NCI-H510A treated with DMSO at 0.1 percent for 48 hours (cell line): ENCODE measurements around the gene SLC2A9.

ENCODE experiments used
- DNase-seq: peaks from one replicate; lab custom pipeline; 2025; lab: John Stamatoyannopoulos, UW

SLC2A9 gene

DNA sequence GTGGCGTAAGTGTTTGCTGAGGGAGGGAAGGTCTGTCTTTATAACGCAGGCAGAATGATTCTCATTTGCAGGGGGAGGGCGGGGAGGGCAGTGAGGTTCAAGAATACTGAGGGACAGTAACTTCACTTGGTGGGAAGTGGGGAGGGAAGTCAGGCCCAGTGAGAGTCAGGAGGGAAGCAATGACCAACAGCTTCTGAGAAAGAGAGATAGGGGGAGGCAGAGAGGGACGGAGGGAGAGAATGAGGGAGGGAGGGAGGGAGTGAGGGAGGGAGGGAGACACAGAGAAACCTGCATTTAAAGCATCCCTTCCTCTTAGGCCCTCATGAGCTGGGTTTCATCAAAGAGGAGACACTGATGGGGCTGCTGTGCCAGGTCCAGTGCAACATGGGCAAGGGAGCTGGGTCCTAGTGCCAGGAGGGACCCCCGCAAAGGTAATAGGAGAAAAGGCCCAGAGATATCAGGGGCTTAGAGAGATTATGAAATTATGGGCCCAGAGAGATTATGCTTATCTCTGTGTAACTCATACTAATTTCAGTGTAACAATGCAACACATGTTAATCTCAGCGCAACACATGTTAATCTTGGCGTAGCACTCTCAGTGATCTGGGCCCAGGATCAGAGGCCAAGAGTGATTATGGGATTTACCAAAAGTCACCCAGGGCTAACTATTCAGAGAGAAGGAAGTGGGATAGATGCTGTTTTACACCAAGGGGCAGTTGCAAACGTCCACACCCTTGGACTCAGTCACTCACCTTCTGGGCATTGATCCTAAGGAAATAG lies 127.8 kb downstream of the SLC2A9 start:
- no peak for DNase-seq

DNA sequence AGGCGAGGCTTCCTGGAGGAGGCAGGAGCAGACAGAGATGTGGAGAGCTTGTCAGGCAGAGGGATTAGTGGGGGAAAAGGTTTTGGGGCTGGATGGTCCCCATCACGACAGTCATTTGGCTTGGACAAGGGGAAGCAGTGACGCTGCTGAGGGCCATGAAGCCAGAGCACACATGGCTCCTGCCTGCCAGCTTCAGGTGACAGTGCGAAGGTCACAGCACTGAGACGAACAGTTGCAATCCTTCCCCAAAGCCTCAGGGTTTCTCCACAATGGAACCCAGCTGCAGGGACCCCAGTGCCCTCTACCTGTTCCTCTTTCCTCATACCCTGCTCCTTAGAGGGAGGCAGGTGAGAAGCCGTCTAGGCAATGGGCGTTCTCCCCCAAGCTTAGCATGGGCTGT lies 129.6 kb downstream of the SLC2A9 start:
- no peak for DNase-seq

DNA sequence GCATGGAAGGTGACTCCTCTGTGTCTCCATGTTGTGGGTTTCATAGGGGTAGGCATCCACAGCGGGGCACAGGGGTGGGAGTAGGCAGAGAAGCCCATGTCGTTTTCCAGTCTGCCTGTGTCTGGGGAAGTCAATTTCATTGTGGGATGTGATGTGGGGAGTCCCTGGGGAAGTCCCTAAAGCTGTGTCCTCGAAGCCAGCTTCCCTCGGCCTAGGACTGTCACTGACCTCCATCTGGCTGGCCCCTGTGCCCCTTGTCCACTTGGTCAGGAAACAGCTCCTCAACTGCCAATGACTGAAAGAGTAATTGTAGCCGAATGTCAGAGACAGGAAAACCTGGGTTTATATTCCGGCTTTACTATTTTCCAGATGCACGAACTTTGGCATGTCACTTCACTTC lies 130.2 kb downstream of the SLC2A9 start:
- DNase-seq = no peak

DNA sequence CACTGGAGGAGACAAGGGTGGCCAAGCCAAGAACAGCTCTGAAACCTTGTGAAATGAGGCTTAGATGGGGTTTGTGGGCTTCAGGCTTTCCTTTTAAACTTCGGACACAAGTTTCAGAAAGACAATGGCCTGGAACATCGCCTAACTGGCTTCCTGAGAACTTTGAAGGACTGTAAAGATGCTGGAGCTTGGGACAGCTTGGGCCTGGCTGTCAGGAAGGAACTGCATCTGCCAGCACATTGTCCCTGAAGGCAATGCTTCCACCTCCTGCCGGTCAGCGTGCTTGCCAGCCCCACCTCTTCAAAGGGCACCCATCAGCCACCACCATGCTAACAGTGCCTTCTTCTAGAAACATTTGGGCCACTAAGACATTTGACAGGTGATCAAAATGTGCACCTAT lies 132.0 kb downstream of the SLC2A9 start:
- no peak for DNase-seq

DNA sequence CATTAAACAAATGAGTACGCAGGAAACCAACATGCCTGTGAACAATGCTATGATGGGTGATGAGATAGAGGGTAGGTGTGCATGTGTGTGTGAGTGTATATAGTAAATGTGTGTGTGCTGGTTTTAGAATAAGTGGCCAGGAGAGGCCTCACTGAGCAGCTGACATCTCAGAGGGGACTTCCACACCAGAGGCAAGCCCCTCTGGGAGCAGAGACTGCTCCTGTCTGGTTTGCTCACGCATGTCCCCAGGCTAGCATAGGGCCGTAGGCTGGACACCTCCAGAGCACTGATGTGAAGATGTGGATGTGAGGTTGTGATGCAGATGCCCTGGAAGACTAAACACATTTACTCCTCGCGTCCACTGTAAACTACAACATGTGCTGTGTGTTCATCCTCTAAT lies 135.3 kb downstream of the SLC2A9 start:
- no peak for DNase-seq

DNA sequence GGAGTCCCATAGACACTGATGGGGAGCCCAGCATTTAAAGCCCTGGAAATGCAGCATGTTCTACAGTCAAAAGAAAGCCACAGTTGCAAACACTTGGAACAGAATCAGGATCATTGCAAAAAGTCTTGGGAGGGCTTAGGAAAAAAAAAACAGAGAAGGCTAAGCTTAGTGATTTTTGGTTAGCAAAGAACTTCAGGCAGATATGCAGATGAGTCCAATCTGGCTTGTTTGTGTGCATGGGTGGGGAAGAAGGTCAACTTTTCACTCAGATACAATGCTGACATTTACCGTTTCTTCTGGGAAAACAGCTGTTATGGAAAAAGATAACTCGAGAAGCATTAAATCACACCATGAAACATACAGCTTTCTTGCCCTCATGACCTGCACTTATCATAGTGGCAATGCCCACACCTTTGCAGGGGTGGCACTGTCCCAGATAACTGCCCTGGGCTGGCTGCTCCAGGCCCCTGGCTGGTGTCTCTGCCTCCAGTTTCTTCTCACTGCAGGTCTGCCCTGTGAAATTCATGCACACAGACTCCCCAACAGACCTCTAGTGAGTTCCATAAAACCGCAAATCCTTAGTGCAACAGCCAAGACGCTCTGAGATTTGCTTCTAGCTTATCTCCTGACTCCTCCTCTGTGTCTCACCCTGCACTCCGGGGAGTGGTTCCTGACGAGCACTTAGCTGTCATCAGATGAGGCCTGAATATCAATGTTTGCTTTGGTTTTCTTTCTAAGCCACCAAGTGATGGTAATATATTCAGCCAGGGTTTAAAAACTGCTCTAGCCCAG lies 140.7 kb downstream of the SLC2A9 start:
- DNase-seq = no peak

DNA sequence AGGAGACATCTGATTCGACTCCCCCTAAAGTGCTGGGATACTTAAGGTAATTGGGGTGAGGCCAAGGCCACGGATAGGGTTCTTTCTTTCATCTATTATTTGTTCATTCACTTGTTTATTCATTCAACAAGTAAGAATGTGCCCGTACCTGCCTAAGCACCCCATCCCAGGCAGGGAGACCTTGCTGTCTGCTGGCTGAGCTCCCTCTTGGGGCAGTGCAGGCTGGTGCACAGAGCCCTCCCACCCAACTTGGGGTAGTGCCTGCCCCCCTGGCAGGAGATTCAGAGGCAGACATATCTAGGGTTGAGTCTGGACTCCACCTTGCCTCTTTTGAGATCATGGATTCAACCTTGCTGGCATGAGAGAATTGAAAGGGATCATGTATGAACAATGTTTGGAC lies 144.2 kb downstream of the SLC2A9 start:
- DNase-seq = no peak

DNA sequence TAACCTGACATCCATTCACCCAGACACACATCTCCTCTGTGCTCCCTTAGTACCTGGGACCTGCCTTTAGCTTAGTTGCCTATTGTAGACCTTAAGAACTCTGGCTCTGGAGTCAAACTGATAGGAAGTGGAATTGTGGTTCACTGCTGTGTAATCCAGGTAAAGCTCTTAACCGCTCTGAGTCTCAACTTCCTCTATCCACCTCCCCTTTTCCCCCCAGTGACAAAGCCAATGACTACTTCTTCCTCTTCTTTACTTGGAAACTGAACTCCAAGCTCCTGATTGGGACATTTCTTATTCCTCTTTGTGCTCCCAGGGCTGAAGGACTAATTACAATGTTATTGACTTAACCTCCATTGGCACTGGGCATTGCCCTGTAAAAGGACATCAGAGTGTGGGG lies 145.8 kb downstream of the SLC2A9 start:
- DNase-seq = no peak

DNA sequence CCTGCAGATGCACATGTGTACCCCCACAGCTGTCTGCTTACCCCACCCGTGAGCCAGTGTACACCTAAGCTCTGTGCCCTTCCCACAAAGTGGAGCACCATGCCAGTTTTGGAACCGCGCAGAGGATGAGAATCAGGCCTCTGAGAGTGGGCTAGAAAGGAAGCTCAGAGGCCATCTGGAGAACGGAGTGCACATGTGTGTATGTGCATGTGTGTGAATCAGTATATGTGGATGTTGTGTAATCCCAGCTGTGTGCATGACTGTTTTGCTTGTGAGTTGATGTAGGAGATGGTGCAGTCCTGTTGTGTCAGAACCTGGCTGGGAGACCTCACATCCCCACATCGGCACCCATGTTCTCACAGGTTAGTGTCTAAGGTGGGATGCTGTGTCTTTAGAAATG lies 146.9 kb downstream of the SLC2A9 start:
- no peak for DNase-seq

DNA sequence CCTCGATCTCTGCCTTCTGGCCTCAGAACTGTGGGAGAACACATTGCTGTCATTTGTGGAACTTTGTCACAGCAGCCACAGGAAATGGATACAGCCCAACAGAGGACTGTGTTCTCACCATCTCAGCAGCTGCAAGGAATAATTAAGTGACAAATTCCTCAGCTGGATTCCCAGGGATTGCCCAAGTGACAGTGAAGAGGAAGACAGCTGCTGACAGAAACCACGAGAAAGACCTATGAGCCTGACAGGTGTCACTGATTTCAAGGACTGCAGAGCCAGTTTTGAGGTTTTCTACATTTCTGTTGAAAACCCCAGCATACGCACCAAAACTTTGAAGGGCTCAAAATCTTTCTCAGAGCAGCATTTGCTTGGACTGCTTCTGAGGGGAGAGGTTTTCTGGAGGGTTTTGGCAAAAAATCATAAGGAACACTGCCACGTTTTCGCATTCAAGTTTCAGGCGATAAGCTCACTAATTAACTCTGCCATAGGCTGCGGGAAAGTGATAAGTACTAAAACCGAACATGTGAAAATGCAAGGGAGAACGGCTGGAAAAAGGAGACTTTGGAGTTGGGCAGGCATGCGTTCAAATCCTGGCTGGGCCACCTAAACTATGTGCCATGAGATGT lies 151.0 kb downstream of the SLC2A9 start:
- no peak for DNase-seq

DNA sequence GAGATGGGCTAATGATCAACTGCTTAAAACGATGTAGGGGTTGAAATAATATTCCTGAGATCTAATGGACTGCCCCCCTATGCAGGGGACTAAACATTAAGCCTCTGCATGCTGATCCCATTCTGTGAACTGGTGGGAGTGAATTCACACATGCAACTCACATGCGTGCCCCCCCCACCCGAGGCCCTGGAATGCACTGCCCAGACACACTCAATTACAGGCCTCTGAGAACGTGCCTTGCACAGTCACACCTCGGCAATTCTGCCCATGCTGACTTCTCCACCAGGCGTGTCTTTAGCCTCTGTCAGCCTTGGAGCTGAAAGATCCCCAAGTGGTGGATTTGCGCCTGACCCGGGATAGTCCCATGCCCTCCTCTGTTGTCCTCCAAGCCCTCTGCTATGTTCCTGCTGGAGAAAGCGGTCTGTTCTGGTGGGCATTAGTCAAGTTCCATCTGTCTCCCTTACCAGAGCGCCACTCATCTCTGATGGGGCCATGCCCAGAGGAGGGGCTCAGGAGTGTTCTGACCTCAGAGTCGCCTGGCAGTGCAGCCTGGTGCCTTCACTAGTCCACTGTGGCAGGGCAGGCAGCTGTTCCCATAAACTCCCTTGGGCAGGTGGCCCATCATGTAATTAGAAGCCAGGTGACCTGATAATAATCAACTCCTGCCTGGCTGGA lies 153.4 kb downstream of the SLC2A9 start:
- peak; percentile 65 for DNase-seq

DNA sequence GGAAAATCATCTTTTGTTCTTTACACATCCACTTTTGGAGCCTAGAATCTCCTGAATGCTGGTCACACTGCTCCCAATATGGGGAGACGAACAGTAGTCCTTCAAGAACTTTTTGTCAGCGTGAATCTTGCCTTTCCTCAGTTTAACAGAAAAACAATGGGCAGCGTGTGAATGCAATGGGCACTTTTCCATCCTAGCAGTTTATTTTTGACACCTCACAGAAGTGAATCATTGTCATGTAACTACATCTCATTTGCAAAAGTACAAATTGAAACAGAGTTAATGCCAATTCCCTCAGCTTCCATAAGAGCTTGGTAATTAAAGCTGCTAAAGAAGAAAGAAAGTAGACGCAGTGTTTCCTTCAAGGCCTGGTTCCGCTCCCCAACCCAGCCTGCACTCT lies 154.4 kb downstream of the SLC2A9 start:
- DNase-seq = no peak

DNA sequence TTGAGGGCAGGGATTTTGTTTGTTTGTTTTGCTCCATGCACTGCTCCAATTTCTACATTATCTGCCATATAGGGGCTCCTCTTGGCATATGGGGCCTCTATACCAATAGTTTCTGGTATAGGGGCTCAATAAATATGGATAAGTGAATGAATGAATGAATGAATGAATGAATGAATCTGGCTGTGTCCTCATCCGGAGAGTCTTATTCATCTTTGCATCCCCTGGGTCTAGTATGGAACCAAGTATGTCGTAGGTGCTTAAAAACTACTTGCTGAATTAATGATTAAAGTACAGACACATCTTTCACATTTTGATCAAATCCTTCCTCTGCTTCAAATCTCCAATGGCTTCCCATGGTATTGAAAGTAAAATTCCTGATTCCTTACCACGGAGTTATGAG lies 159.7 kb downstream of the SLC2A9 start:
- DNase-seq = no peak

DNA sequence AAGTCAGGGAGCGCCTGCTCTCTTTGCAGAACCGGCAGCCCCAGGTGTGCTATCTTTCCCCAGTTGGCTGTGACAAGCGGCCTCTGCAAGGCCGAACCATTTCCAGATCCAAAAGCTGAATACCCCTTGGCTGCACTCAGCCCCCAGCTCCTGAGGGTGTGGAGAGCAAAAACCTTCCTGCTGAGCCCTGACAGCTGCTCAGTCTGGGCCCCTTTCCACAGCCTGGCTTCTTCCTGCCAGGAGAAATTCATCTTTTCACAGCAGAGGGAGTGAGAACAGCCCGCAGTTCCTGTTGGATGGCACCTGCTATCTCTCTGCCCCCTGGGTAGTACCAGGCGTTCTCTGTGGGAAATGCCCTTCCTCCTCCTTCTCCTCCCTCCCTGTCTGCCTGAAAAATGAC lies 161.5 kb downstream of the SLC2A9 start:
- DNase-seq = peak; percentile 23

DNA sequence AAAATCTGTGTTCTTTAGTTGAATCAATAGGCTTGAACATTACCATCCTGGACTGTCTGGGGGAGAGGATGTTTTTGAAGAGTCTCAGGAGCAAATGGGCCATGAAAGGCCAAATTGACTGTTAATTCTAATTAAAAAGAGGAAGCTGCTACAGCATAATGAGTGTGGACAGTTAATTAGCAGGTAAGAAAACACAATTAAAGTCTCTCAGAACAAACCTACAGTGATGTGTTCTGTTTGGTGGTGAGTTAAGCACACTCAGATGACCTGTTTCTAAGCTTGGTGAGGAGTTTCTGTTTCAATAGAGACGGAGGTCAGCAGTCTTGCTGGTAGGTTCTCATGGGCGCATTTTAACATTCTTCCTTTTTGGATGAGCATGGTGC lies 171.8 kb downstream of the SLC2A9 start:
- no peak for DNase-seq

DNA sequence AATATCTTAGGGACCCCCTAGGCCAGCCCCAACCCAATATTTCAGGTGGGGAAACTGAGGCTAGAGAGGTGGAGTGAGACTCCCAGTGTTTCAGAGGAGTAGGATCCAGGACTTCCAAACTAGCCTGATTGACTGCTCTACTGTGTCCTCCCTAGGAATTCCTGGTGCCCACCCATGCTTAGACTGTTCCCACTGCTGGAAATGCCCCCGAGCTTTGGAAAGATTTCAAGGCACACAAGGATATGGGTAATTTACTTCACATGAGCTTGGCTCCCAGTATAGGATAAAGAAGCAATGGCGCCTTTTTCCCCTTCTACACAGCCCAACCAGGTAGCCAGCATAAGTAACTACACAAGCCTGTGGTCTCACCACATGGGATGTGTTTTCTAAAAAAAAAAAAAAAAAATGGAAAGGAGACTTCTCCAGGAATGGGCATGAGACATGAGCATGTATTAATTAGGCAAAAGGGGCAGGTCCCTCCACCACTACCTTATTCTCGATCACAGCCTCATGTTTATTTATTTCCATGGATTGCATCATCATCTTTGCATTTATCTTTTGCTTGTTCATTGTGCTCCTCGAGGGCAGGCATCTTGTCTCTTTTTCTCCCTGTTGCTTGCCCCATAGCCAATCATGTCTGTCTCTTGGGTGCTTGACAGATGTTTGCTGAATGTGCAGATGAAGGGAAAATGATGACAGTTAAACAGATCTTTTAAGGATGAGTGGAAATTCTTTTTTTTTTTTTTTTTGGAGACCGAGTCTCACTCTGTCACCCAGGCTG lies 173.1 kb downstream of the SLC2A9 start:
- no peak for DNase-seq

DNA sequence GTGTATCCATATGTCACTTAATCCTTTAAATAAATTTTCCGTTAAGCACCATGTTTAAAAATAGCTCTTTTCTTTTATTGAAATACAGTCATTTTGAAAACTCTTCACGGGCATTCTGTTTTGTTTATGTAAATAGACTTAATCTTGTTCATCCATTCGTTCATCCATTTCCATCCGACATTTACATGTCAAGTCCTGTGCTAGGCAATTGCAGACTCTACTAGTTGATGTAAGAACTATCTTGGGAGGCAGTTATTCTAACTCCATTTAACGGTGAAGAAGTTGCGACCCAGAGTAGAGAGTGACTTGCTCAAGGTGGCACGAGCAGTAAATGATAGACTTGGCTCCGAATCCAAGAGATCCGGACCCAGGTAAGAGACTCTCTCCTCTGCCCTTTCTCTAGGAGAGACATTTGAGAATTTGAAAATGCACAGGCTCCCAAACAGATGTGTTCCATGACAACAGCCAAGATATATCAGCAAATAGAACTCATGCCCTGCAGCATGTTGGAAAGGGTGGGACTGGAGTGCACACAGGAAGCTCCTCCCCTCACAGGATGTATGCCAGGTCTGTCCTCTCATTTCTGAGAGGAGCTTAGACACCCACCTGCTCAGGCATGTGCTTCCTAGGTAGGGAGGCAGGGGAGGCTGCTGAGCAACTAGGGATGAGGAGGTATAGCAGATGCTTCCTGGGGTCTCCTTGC lies 175.4 kb downstream of the SLC2A9 start:
- DNase-seq = no peak

DNA sequence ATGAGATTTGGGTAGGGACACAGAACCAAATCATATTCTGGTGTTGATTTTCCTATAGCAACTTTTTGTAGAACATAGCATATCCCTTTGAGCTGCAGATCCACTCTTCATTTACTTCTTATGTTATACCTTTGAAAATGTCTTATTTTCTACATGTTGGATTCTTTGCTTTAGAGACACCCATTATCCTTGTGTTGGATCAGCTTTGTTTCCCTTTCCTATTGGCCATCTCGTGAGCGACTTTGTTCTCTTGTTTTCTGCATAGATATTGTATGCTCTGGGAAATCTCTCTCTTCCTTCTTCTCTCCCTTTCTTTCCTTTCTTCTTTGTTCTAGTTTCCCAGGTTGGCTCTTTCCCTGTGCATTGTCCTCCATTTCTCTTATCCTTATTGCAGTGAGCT lies 180.2 kb downstream of the SLC2A9 start:
- DNase-seq = no peak

DNA sequence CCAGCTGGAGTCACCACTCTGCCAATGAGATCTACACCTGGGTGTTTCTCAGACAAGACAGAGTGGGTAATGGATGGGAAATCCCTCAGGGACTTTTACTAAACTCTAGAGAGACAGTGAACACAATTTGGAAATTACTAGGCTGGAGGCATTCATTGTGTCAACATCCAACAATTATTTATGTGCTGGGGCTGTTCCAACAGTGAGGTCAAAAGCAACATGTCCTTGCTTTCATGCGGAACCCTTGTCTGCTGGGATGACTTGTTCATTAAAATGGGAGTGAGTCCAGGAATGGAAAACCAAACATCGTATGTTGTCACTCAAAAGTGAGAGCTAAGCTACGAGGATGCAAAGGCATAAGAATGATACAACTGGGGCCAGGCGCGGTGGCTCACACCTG lies 185.9 kb downstream of the SLC2A9 start:
- no peak for DNase-seq

DNA sequence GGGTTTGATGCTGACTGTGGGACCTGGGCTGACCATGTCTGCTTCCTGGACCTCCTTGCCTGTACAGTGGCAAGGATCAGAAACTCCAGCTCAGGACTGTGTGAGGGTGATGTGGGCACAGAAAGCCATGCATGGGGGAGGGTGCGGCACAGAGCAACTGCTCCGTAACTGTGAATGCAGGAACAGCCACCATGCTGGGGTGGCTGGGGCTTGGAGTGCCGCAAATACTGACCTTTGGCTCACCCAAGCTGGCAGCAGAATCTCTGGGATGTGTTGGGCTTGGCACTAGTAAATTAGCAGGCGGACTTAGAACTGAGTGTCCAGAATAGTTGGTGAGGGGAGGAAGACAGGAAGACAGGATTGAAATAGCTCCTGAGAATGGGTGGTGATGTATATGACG lies 187.9 kb downstream of the SLC2A9 start:
- no peak for DNase-seq

DNA sequence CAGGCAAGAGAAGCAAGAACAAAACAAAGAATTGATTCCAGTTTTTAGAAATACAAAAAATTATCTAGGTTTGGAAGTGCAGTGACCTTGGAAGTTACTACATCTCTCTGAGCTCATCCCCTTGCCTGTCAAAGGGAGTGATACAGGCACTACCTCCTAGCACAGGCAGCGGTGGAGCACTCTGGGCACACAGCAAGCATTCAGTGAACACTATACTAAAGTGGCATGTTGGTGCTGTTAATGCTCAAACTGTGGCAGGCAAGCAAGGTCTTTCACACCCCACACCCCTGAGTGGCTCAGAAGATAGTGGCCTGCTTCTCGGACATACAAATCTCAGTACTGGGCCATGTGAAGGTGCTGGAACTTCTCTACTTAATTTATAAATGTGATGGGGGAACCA lies 188.7 kb downstream of the SLC2A9 start:
- peak; percentile 53 for DNase-seq
